HepG2 (cell line): ENCODE measurements around the gene CCDC57. TPM values are rescaled to one million over a fixed set of nuclear protein-coding genes. Genes with fewer than 3 reads are reported as not detected.

ENCODE experiments used
- ARNT2 ChIP-seq: sonication (generic); formaldehyde crosslinking; IDR thresholded peaks from 2 replicates; pipeline ENCODE4 v1.8.0; 2022; ENCODE audit warnings: mild to moderate bottlenecking, low read depth, missing genetic modification reagents, moderate library complexity
- ATF7 ChIP-seq, 2 experiments: fragments of 450-650 bp in 1 of 2; sonication (generic) in 1 of 2; formaldehyde crosslinking in 1 of 2; IDR thresholded peaks; 2 replicates each; pipeline versions ENCODE4 v1.4.0 to v1.6.1; 2016 to 2020; ENCODE audit warnings: antibody characterized with exemption in 1 of 2, mild to moderate bottlenecking in 1 of 2, missing genetic modification reagents in 1 of 2
- EZH2 ChIP-seq: conservative IDR thresholded peaks from 2 replicates; pipeline ENCODE4 v1.6.1; 2012; ENCODE audit warnings: mild to moderate bottlenecking, low read depth, low read length, moderate library complexity
- GATA4 ChIP-seq: sonication (generic); IDR thresholded peaks from 2 replicates; pipeline ENCODE4 v1.6.1; 2016; ENCODE audit warnings: antibody characterized with exemption, low read depth, borderline replicate concordance
- GFI1 ChIP-seq: sonication (generic); formaldehyde crosslinking; IDR thresholded peaks from 2 replicates; pipeline ENCODE4 v1.5.0; 2020; ENCODE audit warnings: missing genetic modification reagents, mild to moderate bottlenecking, borderline replicate concordance
- MIER3 ChIP-seq: IDR thresholded peaks from 2 replicates; pipeline ENCODE4 v1.6.1; 2016; ENCODE audit warnings: missing compliant biosample characterization, borderline replicate concordance
- NCOA2 ChIP-seq: sonication (generic); formaldehyde crosslinking; IDR thresholded peaks from 2 replicates; pipeline ENCODE4 v1.8.0; 2022; ENCODE audit warnings: inconsistent platforms
- REPIN1 ChIP-seq: sonication (generic); formaldehyde crosslinking; IDR thresholded peaks from 2 replicates; pipeline ENCODE4 v1.8.0; 2022; ENCODE audit warnings: missing genetic modification reagents, low read depth, mild to moderate bottlenecking, borderline replicate concordance
- ZBTB1 ChIP-seq: sonication (generic); formaldehyde crosslinking; IDR thresholded peaks from 2 replicates; pipeline ENCODE4 v1.4.0; 2020; ENCODE audit warnings: missing genetic modification reagents, borderline replicate concordance
- ZBTB42 ChIP-seq: sonication (generic); formaldehyde crosslinking; IDR thresholded peaks from 2 replicates; pipeline ENCODE4 v1.5.0; 2020; ENCODE audit warnings: mild to moderate bottlenecking, missing genetic modification reagents
- ZNF546 ChIP-seq: sonication (generic); formaldehyde crosslinking; conservative IDR thresholded peaks from 2 replicates; pipeline ENCODE4 v1.8.1; 2023; ENCODE audit warnings: mild to moderate bottlenecking, missing genetic modification reagents
- ZNF761 ChIP-seq: sonication (generic); formaldehyde crosslinking; conservative IDR thresholded peaks from 2 replicates; pipeline ENCODE4 v1.4.0; 2020; ENCODE audit warnings: mild to moderate bottlenecking, missing genetic modification reagents
- ZNF768 ChIP-seq: sonication (generic); formaldehyde crosslinking; IDR thresholded peaks from 2 replicates; pipeline ENCODE4 v1.4.0; 2020; ENCODE audit warnings: missing genetic modification reagents
- polyA plus RNA-seq, 8 experiments: library from polyadenylated mRNA; depleted of rRNA in 3 of 8; stranded (reverse) in 7 of 8; unstranded in 1 of 8; fragments of >200 nt; fragmentation: Illumina TruSeq in 4 of 8; extraction: Trizol in 4 of 8; gene quantifications; 2 replicates each; pipeline versions ENCODE4 v1.2.1 to v1.2.3, GENCODE V29; 2011 to 2016; ENCODE audit warnings: low read depth in 4 of 8, missing spikeins in 1 of 8, mixed read lengths in 1 of 8; ENCODE audit not compliant: insufficient read depth in 1 of 8
- total RNA-seq, 5 experiments: library from RNA; depleted of rRNA; stranded (reverse); fragments of >200 nt; fragmentation: Illumina TruSeq; extraction: Trizol; gene quantifications; 2 replicates each; pipeline ENCODE4 v1.2.3, GENCODE V29; 2016; ENCODE audit warnings: low read depth in 1 of 5
- TF ChIP-seq, protein P1 (sequence below): sonication (generic); formaldehyde crosslinking; IDR thresholded peaks from 2 replicates; pipeline ENCODE4 v1.8.0; 2022; ENCODE audit warnings: missing genetic modification reagents, mild to moderate bottlenecking, borderline replicate concordance
- TF ChIP-seq, protein P2 (sequence below): sonication (generic); formaldehyde crosslinking; IDR thresholded peaks from 2 replicates; pipeline ENCODE4; 2020; ENCODE audit warnings: missing genetic modification reagents, mild to moderate bottlenecking, borderline replicate concordance
- TF ChIP-seq, protein P3 (sequence below): IDR thresholded peaks from 2 replicates; pipeline ENCODE4 v1.6.1; 2016; ENCODE audit warnings: low read depth, control low read depth
- TF ChIP-seq, protein P4 (sequence below): sonication (generic); formaldehyde crosslinking; IDR thresholded peaks from 2 replicates; pipeline ENCODE4 v1.4.0; 2020; ENCODE audit warnings: missing genetic modification reagents

Gene CCDC57
- total and polyA plus RNA-seq, 2 of the 13 experiments (the other 11 are each of a cell fraction or from before 2014, with no cell fraction given): 59.3 to 59.9 TPM

DNA sequence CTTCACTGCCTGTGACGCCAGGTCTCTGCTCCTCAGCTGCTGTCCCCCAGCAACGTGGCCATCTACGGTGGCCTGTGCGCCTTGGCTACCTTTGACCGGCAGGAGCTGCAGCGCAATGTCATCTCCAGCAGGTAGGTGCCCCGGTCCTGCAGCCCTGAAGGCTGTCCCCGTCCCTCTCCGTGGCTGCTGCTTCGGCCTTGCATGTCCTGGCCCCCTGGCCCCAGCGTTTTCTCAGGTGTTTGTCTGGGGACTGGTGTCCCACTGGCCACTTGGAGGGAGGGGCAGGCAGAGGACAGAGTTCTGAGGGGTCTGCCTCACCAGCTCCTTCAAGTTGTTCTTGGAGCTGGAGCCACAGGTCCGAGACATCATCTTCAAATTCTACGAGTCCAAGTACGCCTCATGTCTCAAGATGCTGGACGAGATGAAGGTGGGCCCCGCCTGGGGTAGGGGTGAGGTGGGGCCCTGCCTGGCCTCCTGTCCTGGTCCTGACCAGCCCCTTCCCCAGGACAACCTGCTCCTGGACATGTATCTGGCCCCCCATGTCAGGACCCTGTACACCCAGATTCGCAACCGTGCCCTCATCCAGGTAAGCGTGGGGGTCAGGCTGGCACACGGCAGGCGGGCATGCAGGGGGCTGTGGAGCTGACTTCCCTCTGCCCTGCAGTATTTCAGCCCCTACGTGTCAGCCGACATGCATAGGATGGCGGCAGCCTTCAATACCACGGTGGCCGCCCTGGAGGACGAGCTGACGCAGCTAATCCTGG, 156.5 kb downstream of the CCDC57 start (continued):
- no peak for TF ChIP-seq MIER3 (CRISPR knock-in tag)
- TF ChIP-seq, protein P1, sequence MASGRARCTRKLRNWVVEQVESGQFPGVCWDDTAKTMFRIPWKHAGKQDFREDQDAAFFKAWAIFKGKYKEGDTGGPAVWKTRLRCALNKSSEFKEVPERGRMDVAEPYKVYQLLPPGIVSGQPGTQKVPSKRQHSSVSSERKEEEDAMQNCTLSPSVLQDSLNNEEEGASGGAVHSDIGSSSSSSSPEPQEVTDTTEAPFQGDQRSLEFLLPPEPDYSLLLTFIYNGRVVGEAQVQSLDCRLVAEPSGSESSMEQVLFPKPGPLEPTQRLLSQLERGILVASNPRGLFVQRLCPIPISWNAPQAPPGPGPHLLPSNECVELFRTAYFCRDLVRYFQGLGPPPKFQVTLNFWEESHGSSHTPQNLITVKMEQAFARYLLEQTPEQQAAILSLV: no peak
- TF ChIP-seq, protein P2, sequence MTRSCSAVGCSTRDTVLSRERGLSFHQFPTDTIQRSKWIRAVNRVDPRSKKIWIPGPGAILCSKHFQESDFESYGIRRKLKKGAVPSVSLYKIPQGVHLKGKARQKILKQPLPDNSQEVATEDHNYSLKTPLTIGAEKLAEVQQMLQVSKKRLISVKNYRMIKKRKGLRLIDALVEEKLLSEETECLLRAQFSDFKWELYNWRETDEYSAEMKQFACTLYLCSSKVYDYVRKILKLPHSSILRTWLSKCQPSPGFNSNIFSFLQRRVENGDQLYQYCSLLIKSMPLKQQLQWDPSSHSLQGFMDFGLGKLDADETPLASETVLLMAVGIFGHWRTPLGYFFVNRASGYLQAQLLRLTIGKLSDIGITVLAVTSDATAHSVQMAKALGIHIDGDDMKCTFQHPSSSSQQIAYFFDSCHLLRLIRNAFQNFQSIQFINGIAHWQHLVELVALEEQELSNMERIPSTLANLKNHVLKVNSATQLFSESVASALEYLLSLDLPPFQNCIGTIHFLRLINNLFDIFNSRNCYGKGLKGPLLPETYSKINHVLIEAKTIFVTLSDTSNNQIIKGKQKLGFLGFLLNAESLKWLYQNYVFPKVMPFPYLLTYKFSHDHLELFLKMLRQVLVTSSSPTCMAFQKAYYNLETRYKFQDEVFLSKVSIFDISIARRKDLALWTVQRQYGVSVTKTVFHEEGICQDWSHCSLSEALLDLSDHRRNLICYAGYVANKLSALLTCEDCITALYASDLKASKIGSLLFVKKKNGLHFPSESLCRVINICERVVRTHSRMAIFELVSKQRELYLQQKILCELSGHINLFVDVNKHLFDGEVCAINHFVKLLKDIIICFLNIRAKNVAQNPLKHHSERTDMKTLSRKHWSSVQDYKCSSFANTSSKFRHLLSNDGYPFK (CRISPR knock-in tag): no peak
- no peak for TF ChIP-seq ZNF761
- TF ChIP-seq REPIN1 (CRISPR knock-in tag): no peak; the same call in 1 of the 2 replicates
- TF ChIP-seq GFI1 (CRISPR knock-in tag): no peak
- TF ChIP-seq, protein P3, sequence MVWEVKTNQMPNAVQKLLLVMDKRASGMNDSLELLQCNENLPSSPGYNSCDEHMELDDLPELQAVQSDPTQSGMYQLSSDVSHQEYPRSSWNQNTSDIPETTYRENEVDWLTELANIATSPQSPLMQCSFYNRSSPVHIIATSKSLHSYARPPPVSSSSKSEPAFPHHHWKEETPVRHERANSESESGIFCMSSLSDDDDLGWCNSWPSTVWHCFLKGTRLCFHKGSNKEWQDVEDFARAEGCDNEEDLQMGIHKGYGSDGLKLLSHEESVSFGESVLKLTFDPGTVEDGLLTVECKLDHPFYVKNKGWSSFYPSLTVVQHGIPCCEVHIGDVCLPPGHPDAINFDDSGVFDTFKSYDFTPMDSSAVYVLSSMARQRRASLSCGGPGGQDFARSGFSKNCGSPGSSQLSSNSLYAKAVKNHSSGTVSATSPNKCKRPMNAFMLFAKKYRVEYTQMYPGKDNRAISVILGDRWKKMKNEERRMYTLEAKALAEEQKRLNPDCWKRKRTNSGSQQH: no peak
- no peak for TF ChIP-seq EZH2
- no peak for TF ChIP-seq ARNT2 (CRISPR knock-in tag)
- no peak for TF ChIP-seq ATF7 (IDR thresholded peaks at IDR 0.05)
- TF ChIP-seq ATF7 (CRISPR knock-in tag; IDR thresholded peaks at IDR 0.05): no peak
- TF ChIP-seq ZNF546 (CRISPR knock-in tag): no peak
- TF ChIP-seq GATA4: no peak
- 0 out of 2 replicates have a peak, but pooled peaks have one; percentile 1 for TF ChIP-seq ZBTB42 (CRISPR knock-in tag)
- no peak for TF ChIP-seq NCOA2
- no peak for TF ChIP-seq ZBTB1 (CRISPR knock-in tag)
- TF ChIP-seq, protein P4, sequence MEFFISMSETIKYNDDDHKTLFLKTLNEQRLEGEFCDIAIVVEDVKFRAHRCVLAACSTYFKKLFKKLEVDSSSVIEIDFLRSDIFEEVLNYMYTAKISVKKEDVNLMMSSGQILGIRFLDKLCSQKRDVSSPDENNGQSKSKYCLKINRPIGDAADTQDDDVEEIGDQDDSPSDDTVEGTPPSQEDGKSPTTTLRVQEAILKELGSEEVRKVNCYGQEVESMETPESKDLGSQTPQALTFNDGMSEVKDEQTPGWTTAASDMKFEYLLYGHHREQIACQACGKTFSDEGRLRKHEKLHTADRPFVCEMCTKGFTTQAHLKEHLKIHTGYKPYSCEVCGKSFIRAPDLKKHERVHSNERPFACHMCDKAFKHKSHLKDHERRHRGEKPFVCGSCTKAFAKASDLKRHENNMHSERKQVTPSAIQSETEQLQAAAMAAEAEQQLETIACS: no peak
- no peak for TF ChIP-seq ZNF768 (CRISPR knock-in tag)
